MM.1S (cell line): ENCODE data around the gene ADAMTS17.

Experiments
- DNase-seq: peaks from one replicate; pipeline ENCODE4 v3.0.0-alpha.2; 2015
- H2AFZ ChIP-seq: fragments of 300-600 bp; sonication (generic); 2 replicates; pipeline ENCODE4 v1.6.0; 2016; ENCODE audit warnings: antibody characterized with exemption, low read length
- H3F3A ChIP-seq: fragments of 300-600 bp; sonication (generic); 2 replicates; pipeline ENCODE4 v1.6.1; 2016; ENCODE audit warnings: mild to moderate bottlenecking, antibody characterized with exemption, low read length, moderate library complexity, mixed read lengths; ENCODE audit not compliant: insufficient read depth
- H3K27ac ChIP-seq: fragments of 300-600 bp; sonication (generic); 2 replicates; pipeline ENCODE4 v1.5.1; 2016; ENCODE audit warnings: mild to moderate bottlenecking, low read length
- H3K27me3 ChIP-seq: fragments of 300-600 bp; sonication (generic); replicated peaks from 2 replicates; pipeline ENCODE4 v1.6.0; 2016; ENCODE audit warnings: low read length; ENCODE audit not compliant: insufficient read depth
- H3K36me3 ChIP-seq: fragments of 300-600 bp; sonication (generic); replicated peaks from 2 replicates; pipeline ENCODE4 v1.6.1; 2016; ENCODE audit warnings: mild to moderate bottlenecking, low read length, mixed read lengths; ENCODE audit not compliant: insufficient read depth
- H3K4me1 ChIP-seq: fragments of 300-600 bp; sonication (generic); 2 replicates; pipeline ENCODE4 v1.6.1; 2016; ENCODE audit warnings: low read length, mixed read lengths
- H3K4me2 ChIP-seq: fragments of 300-600 bp; sonication (generic); 2 replicates; pipeline ENCODE4 v1.6.0; 2016; ENCODE audit warnings: low read depth, low read length
- H3K4me3 ChIP-seq: fragments of 300-600 bp; sonication (generic); 2 replicates; pipeline ENCODE4 v1.5.1; 2016; ENCODE audit warnings: low read length, mixed read lengths
- H3K79me2 ChIP-seq: fragments of 300-600 bp; sonication (generic); 2 replicates; pipeline ENCODE4 v1.6.1; 2016; ENCODE audit warnings: mixed run types, low read length, mixed read lengths
- H3K9ac ChIP-seq: fragments of 300-600 bp; sonication (generic); 2 replicates; pipeline ENCODE4 v1.6.1; 2016; ENCODE audit warnings: low read length, mixed read lengths
- H3K9me2 ChIP-seq: fragments of 300-600 bp; sonication (generic); replicated peaks from 2 replicates; pipeline ENCODE4 v1.6.1; 2016; ENCODE audit warnings: mild to moderate bottlenecking, low read length, mixed read lengths; ENCODE audit not compliant: insufficient read depth
- H3K9me3 ChIP-seq: fragments of 300-600 bp; sonication (generic); replicated peaks from 2 replicates; pipeline ENCODE4 v1.6.1; 2016; ENCODE audit warnings: mild to moderate bottlenecking, low read length, mixed read lengths; ENCODE audit not compliant: insufficient read depth
- H4K20me1 ChIP-seq: fragments of 300-600 bp; sonication (generic); 2 replicates; pipeline ENCODE4 v1.6.1; 2016; ENCODE audit warnings: mild to moderate bottlenecking, low read length, moderate library complexity, mixed read lengths; ENCODE audit not compliant: insufficient read depth
- EZH2 ChIP-seq: fragments of 300-600 bp; sonication (generic); optimal IDR thresholded peaks from 2 replicates; pipeline ENCODE3; 2017; ENCODE audit warnings: low read depth, mild to moderate bottlenecking, antibody characterized with exemption, low read length, mixed read lengths
- EZH2phosphoT487 ChIP-seq: fragments of 300-600 bp; sonication (generic); IDR thresholded peaks from 2 replicates; pipeline ENCODE4 v1.6.1; 2018; ENCODE audit warnings: antibody characterized with exemption, low read length
- TF ChIP-seq, protein P1 (sequence below): fragments of 300-600 bp; sonication (generic); IDR thresholded peaks from 2 replicates; pipeline ENCODE4 v1.5.1; 2016; ENCODE audit warnings: antibody characterized with exemption, low read length, mixed read lengths

ADAMTS17 gene

DNA sequence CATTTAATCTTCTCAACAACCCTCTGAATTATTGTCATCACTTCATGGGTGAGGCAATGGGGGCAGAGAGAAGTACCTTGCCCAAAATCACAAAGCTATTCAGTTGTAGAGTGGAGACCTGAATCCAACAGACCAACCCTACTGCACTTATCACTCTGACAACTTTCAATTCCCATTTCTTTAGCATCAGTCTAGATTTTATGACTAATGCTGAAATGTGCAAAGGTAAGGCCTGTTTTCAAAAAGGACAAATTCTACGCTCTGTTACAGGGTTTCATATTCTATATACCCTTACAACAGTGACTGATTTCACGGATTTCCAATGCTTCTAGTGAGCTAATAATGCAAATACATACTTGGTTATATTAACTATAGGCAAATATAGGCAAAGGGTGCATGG is 286.0 kb downstream of the ADAMTS17 start:
- Histone ChIP-seq H3K27me3 (no peaks in the 10 kb centered on the region; the same call in 1 of the 2 replicates), H3K79me2 (no peaks in the 10 kb centered on the region)
- TF ChIP-seq EZH2phosphoT487, result no peak
- TF ChIP-seq, protein P1, sequence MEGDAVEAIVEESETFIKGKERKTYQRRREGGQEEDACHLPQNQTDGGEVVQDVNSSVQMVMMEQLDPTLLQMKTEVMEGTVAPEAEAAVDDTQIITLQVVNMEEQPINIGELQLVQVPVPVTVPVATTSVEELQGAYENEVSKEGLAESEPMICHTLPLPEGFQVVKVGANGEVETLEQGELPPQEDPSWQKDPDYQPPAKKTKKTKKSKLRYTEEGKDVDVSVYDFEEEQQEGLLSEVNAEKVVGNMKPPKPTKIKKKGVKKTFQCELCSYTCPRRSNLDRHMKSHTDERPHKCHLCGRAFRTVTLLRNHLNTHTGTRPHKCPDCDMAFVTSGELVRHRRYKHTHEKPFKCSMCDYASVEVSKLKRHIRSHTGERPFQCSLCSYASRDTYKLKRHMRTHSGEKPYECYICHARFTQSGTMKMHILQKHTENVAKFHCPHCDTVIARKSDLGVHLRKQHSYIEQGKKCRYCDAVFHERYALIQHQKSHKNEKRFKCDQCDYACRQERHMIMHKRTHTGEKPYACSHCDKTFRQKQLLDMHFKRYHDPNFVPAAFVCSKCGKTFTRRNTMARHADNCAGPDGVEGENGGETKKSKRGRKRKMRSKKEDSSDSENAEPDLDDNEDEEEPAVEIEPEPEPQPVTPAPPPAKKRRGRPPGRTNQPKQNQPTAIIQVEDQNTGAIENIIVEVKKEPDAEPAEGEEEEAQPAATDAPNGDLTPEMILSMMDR, result no peak
- no peak for TF ChIP-seq EZH2

DNA sequence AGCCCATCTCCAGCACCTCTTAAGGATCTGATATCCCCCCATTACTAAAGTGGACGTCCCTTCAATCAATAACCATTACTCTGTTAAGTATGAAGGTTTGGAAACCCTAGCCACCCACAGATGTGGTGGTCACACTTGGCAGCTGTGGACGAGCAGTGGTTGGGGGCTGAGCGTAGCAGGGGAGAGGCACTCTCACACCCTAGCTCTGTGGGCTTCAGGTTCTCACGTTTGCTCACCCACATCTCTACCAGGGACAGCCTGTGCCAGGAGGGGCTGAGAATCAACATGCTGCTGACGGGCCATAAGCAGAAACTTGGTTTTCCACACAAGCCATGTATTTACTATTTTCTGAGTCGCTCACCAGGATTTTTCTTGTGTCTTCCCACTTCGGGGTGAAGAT is 287.2 kb downstream of the ADAMTS17 start:
- Histone ChIP-seq H3K4me1 (no peaks in the 10 kb centered on the region), H3K27me3 (no peaks in the 10 kb centered on the region; the same call in 1 of the 2 replicates), H3F3A (no peaks in the 10 kb centered on the region), H3K27ac (no peak overlapping the region), H3K9ac (no peak overlapping the region), H3K9me3 (no peaks in the 10 kb centered on the region), H3K36me3 (no peaks in the 10 kb centered on the region), H3K9me2 (no peaks in the 10 kb centered on the region), H4K20me1 (no peaks in the 10 kb centered on the region), H3K79me2 (no peaks in the 10 kb centered on the region), H2AFZ (no peak overlapping the region), H3K4me3 (no peak overlapping the region), H3K4me2 (no peak overlapping the region)
- DNase-seq, result no peak
- TF ChIP-seq, protein P1, result no peak
- no peak for TF ChIP-seq EZH2
- TF ChIP-seq EZH2phosphoT487, result no peak

More for the DNA sequence above, 286.0 kb downstream of the ADAMTS17 start:
- Histone ChIP-seq H3K4me3 (no peak overlapping the region), H3K9me3 (no peaks in the 10 kb centered on the region), H3F3A (no peaks in the 10 kb centered on the region), H3K9ac (no peak overlapping the region), H3K36me3 (no peaks in the 10 kb centered on the region), H3K4me2 (no peak overlapping the region), H3K4me1 (no peaks in the 10 kb centered on the region), H3K27ac (no peak overlapping the region), H2AFZ (no peak overlapping the region), H4K20me1 (no peaks in the 10 kb centered on the region), H3K9me2 (no peaks in the 10 kb centered on the region)
- DNase-seq, result no peak

DNA sequence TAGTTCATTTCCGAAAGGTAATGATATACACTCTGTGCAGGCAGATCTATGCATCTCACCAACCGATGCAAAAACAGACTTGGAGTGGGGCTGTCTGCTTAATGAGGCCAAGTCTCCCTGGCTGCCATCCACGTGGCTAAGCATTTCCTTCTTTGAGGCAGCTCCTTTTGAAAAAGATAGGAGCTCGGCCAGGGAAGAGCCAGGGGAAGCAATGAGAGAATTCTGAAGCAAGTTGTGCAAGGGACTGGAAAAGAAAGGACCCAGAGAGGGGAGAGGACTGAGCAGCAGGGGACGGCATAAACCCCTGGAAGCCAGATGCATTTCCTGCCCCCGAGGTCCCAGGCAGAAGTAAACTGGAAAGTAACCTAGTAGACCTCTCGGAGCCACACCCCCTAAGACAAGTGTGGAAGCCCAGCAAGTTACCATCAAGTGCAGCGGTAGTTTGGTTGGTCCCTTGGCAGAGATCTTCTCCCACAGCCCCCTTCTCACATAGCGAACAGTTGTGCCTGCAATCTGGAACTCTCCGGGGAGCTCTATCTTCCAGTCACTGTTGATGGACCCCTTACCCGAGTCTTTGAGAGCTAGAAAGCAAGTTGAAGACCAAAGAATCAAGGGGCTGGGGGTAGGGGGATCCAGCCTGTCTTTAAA is 288.2 kb downstream of the ADAMTS17 start:
- Histone ChIP-seq H3K36me3 (no peaks in the 10 kb centered on the region), H4K20me1 (no peaks in the 10 kb centered on the region), H3K4me2 (no peak overlapping the region), H3K27me3 (no peaks in the 10 kb centered on the region; the same call in 1 of the 2 replicates), H3F3A (no peaks in the 10 kb centered on the region), H3K9me3 (no peaks in the 10 kb centered on the region), H3K4me3 (no peak overlapping the region), H2AFZ (no peak overlapping the region), H3K9ac (no peak overlapping the region), H3K79me2 (no peaks in the 10 kb centered on the region), H3K27ac (no peak overlapping the region), H3K4me1 (no peaks in the 10 kb centered on the region), H3K9me2 (no peaks in the 10 kb centered on the region)
- DNase-seq, result no peak
- TF ChIP-seq, protein P1, result no peak
- TF ChIP-seq EZH2phosphoT487 (no peak), EZH2 (no peak)
